Measurements from ENCODE around the gene AIF1L.

DNA sequence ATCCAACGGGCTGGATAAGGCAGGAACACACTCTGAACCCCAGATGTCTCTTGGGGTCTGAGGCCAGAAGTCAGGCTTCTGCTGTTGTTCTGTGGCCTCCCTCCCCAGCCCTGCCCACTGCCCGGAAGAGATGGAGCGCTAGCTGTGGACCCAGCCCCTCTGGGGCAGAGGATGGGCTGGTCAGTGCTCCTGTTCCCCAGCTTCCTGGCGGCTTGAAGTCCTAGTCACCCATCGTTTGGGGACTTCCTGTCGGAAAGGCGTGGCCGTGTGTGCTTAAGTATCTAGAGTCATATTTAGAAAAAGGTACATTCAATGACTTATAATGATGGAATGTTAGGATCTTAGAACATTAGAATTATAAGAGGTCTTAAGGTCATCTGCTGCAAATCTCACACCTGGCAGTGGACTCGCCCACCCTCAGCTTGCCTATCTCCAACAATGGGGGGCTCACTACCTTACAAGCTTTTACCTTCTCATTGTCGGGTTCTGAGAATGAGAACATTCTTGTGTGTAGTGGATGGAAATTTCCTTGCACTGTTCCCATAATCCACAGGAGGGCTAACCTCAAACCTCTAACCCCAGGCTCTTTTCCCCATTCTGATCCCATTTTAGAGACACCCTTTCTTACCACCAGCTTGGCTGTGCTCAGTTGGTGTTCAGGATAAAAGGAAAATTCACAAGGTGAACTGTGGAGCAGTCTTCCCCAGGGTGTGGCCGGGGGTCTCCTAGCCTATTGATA lies 13.4 kb upstream of the AIF1L start:
- TF ChIP-seq POLR2A (IDR thresholded peaks at IDR 0.05), result no peak
- TF ChIP-seq CTCF (IDR thresholded peaks at IDR 0.05), result no peak
